ENCODE measurements around the gene ROBO4.

Gene ROBO4

DNA sequence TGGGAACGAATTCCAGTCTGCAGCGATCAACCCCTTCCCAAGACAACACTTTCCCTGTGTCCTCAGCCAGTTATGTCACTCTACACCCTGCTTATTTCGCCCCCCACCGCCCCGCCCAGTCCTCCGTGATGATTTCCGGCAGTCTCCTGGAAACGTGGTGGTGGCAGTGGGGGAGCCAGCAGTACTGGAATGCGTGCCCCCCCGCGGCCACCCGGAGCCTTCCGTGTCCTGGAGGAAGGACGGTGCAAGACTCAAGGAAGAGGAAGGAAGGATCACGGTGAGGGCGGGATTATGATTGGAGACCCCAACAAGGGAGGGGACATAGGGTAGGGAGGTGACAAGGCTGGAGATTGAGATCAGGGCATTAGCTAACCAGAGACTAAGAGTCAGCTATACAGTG is 28.3 kb downstream of the ROBO4 start:
- TF ChIP-seq EZH2phosphoT487 (IDR thresholded peaks at IDR 0.05; ENCODE audit: low read depth) = no peak
- TF ChIP-seq, protein P1, sequence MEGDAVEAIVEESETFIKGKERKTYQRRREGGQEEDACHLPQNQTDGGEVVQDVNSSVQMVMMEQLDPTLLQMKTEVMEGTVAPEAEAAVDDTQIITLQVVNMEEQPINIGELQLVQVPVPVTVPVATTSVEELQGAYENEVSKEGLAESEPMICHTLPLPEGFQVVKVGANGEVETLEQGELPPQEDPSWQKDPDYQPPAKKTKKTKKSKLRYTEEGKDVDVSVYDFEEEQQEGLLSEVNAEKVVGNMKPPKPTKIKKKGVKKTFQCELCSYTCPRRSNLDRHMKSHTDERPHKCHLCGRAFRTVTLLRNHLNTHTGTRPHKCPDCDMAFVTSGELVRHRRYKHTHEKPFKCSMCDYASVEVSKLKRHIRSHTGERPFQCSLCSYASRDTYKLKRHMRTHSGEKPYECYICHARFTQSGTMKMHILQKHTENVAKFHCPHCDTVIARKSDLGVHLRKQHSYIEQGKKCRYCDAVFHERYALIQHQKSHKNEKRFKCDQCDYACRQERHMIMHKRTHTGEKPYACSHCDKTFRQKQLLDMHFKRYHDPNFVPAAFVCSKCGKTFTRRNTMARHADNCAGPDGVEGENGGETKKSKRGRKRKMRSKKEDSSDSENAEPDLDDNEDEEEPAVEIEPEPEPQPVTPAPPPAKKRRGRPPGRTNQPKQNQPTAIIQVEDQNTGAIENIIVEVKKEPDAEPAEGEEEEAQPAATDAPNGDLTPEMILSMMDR (IDR thresholded peaks at IDR 0.05; ENCODE audit: low read depth, low read length) = no peak
- Histone ChIP-seq H3K4me2 (ENCODE audit: low read length) (no peak overlapping the region), H3K9ac (ENCODE audit: low read length) (no peak overlapping the region), H4K20me1 (ENCODE audit: insufficient read depth, low read length) (no peaks in the 10 kb centered on the region), H3K9me3 (ENCODE audit: insufficient read depth, low read length) (no peaks in the 10 kb centered on the region), H2AFZ (ENCODE audit: low read depth, low read length) (no peak overlapping the region), H3K79me2 (ENCODE audit: low read length) (no peaks in the 10 kb centered on the region), H3K4me1 (ENCODE audit: low read length) (no peaks in the 10 kb centered on the region), H3K36me3 (replicated peaks; ENCODE audit: low read depth, low read length) (no peaks in the 10 kb centered on the region), H3K4me3 (ENCODE audit: low read length) (no peak overlapping the region), H3K27ac (ENCODE audit: low read length) (no peak overlapping the region), H3K27me3 (ENCODE audit: low read depth, low read length) (peaks cover 6% of the 10 kb centered on the region; the same call in 1 of the 2 replicates)

DNA sequence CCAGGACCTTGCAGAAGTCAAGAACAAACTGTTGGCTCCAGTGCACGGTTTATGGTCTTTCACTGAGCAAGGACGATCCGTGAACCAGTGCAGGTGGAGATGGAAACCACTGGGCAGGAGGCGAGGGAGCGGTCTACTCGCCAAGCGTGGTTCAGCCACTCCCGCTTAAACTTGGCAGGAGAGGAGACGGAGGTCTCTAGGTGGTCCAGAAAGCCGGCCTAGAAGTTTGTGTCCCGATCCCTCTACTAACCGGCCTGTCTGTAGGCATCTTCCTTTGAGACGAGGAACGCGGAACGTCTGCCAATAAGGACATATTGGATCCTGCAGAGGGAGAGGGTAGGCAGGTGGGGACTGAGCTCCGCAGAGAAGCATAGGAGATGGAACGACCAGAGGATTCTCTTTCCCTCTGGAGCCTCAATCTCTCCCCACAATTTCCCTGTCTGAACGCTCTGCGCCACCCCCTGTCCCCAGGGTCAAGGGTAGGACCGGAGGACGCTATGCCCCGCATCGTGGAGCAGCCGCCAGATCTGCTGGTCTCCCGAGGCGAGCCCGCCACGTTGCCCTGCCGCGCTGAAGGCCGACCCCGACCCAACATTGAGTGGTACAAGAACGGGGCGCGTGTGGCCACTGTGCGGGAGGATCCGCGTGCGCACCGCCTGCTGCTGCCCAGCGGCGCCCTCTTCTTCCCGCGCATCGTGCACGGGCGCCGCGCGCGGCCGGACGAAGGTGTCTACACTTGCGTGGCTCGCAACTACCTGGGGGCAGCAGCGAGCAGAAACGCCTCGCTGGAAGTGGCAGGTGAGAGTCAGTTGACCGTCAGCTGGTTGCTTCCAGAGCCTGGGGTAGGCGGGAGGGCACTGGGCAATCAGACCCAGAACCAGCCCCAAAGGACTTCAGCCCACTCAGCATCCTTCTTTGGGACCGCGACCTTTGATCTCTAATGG is 29.1 kb downstream of the ROBO4 start:
- peaks cover 6% of the 10 kb centered on the region; the same call in 1 of the 2 replicates for H3K27me3 ChIP-seq (ENCODE audit: low read depth, low read length)
- no peak overlapping the region for H3K4me2 ChIP-seq (ENCODE audit: low read length)
- no peak overlapping the region for H2AFZ ChIP-seq (ENCODE audit: low read depth, low read length)
- no peaks in the 10 kb centered on the region for H3K9me3 ChIP-seq (ENCODE audit: insufficient read depth, low read length)
- H3K27ac ChIP-seq (ENCODE audit: low read length) = no peak overlapping the region
- no peak overlapping the region for H3K4me3 ChIP-seq (ENCODE audit: low read length)
- H3K4me1 ChIP-seq (ENCODE audit: low read length) = no peaks in the 10 kb centered on the region
- H3K79me2 ChIP-seq (ENCODE audit: low read length) = no peaks in the 10 kb centered on the region
- H3K36me3 ChIP-seq (replicated peaks; ENCODE audit: low read depth, low read length) = no peaks in the 10 kb centered on the region
- no peak for TF ChIP-seq EZH2phosphoT487 (IDR thresholded peaks at IDR 0.05; ENCODE audit: low read depth)
- TF ChIP-seq, protein P1 (IDR thresholded peaks at IDR 0.05; ENCODE audit: low read depth, low read length) = no peak
- H4K20me1 ChIP-seq (ENCODE audit: insufficient read depth, low read length) = no peaks in the 10 kb centered on the region
- H3K9ac ChIP-seq (ENCODE audit: low read length) = no peak overlapping the region

DNA sequence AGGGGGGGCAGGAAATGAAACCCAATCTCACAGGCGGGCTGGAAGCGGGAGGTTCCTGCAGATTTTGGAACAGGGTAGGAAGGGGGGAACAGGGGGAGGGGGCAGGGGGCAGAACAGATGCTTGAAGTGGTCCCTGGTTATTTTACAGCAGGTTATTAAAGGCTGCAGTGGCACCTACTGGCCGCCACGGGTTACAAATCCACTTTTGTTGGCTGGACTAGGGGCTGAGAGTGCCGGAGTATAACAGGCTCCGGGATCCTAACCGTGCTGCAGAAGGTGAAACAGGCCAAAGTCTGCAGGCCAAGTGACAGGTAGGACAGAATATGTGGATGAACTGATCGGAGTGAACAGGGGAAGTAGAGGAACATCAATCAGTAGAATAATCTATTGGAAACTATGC is 30.0 kb downstream of the ROBO4 start:
- Histone ChIP-seq H3K9ac (ENCODE audit: low read length) (no peak overlapping the region), H3K79me2 (ENCODE audit: low read length) (no peaks in the 10 kb centered on the region), H3K4me3 (ENCODE audit: low read length) (no peak overlapping the region), H3K4me2 (ENCODE audit: low read length) (no peak overlapping the region), H3K36me3 (replicated peaks; ENCODE audit: low read depth, low read length) (no peaks in the 10 kb centered on the region), H3K9me3 (ENCODE audit: insufficient read depth, low read length) (no peaks in the 10 kb centered on the region), H3K27me3 (ENCODE audit: low read depth, low read length) (peaks cover 6% of the 10 kb centered on the region; the same call in 1 of the 2 replicates), H4K20me1 (ENCODE audit: insufficient read depth, low read length) (no peaks in the 10 kb centered on the region), H3K27ac (ENCODE audit: low read length) (no peak overlapping the region), H2AFZ (ENCODE audit: low read depth, low read length) (no peak overlapping the region), H3K4me1 (ENCODE audit: low read length) (no peaks in the 10 kb centered on the region)
- TF ChIP-seq, protein P1 (IDR thresholded peaks at IDR 0.05; ENCODE audit: low read depth, low read length) = peak; percentile 46
- no peak for TF ChIP-seq EZH2phosphoT487 (IDR thresholded peaks at IDR 0.05; ENCODE audit: low read depth)
